NCI-H524 (cell line): ENCODE data around the gene PPP4R4.
"Not testable (repeated sequence)": the region's sequence is repeated elsewhere in the genome, so short reads cannot be mapped to it uniquely, and the experiment has no call there.

Source experiments
- DNase-seq, 2 experiments: peaks; one replicate each; lab custom pipeline; 2025; lab: John Stamatoyannopoulos, UW

PPP4R4 gene

DNA sequence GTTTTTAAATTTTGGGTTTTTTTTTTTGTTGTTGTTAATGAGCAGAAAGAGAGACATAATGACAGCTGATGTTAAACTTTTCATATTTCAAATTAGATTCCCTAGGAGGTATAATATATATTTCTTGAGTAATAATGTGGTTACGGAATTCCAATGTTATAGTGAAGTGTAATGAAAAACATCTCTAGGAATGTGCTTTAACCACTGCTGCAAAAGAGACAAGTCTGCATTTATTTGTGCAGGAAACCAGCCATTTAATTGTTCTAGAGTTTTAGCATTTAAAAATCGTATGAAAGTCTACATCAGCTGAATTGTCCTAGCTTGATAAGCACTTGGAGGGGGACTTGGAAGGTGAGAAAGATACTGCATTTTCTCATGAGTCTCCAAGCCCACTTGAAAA, 104.6 kb downstream of the PPP4R4 start:
- DNase-seq = no peak

DNA sequence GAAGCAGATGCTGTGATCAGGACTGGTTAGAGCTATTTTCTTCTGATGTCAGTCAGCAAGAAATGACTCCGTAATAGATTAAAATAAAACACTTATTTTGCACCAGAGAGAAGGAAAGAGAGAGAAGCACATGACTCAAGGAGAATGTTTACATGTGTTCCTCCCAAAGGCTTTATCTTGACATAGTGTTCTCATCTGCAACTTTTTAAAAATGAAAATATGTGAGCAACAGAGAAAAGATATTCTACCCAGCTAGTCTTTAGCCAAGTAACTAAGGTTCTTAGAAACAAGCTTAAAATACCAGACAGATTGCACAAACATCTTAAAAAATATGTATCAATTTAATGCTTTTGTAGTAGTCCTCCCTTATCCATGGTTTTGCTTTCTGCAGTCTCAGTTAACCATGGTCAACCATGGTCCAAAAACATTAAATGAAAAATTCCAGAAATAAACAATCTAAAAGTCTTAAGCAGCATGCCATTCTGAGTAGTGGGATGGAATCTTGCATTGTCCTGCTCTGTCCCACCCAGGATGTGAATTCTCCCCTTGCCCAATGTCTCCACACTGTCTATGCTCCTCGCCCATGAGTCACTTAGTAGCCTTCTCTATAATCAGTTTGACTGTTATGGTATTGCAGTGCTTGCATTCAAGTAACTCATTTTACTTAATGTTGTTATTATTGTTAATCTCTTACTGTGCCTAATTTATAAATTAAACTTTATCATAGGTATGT, 109.0 kb downstream of the PPP4R4 start:
- DNase-seq = no peak

DNA sequence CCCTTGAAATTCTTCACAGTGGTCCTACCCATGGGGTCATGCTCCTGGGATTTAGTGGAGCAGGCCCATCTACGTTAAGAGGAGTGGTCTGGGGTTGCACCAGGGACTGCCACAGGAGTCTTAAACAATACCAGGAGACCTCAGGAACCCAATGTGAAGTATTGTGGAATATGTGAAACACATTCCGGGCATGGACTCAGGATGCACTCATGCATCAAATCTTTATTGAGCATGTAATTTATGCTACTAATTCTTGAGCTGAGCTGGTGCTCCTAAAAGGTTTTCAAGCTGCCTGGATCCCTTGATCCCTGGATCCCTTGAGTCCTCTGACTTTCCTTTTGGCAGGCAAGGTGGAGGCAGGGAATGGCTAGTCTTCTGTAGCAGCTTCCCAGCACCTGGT, 110.1 kb downstream of the PPP4R4 start:
- DNase-seq = no peak

DNA sequence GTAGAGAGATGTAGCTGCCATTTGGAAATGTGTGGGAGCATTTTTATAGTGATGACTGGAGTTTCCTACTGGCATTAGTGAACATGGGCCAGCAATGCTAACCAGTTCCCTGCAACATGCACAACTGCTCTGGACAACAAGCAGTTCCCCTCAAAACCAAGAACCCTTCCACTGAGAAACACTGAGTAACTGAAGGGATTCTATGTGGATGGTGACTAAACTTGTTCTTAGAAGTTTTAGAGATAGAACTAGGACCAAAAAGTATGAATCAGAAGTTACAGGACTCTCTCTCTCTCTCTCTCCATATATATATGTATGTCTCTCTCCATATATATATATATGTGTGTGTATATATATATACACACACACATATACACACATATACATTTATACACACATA, 111.0 kb downstream of the PPP4R4 start:
- DNase-seq = no peak

DNA sequence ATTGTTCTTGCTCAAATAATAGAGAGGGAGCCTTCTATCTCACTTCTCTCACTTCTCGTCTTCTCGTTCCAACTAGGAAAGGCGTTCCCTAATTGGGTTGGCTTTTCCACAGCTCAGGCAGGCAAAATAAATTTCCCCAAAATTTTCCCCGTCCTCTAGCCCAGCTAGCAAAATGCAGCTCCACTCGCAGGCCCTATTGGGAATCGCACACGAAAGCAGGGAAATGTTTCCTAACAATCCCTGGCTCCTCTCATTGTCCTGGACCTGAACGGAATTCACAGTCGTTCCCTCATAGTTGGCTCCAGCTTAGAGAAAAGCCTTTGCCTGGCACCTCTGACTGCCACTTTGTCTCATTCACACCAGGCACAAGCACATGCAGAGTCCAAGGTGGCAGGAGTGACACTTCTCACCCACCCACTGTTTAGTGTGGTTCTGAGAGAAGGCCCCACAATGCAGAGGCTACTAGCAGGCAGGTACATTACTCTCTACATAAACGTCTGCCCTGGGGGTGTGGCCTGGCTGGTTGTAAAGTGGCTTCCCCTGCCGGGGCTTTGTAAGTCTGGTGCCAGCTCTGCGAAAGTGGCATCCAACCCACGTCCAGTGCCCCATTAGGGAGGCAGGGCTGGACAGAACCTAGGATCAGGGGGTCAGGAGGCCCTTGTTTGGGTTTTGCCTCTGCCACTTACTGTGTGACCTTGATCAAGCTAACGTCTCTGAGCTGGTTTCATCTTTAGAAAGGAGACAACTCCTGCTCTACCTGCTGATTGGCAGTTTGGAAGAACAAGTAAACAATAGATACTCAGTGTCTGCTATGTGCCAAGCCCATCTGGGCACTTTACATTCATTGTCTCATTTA, 114.7 kb downstream of the PPP4R4 start:
- DNase-seq = no peak

DNA sequence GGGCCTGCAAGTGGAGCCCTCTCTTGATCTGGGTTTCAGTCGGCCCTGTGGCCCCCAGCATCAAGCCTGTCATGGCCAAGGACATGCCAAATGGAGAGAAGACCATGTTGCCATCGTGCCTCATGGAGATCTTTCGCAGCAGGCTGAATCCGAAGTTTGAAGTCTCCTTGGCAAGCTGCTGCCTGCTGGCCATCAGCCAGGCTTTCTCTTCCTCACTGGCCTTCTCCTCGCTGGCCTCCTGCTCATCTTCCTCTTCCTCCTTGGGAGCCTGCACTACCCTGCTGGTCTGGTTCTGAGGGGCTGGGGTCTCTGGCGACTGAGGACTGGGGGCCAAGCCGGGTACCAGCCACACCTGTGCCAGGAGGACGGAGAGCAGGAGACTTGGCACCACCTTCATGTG, 116.1 kb downstream of the PPP4R4 start:
- DNase-seq = no peak

DNA sequence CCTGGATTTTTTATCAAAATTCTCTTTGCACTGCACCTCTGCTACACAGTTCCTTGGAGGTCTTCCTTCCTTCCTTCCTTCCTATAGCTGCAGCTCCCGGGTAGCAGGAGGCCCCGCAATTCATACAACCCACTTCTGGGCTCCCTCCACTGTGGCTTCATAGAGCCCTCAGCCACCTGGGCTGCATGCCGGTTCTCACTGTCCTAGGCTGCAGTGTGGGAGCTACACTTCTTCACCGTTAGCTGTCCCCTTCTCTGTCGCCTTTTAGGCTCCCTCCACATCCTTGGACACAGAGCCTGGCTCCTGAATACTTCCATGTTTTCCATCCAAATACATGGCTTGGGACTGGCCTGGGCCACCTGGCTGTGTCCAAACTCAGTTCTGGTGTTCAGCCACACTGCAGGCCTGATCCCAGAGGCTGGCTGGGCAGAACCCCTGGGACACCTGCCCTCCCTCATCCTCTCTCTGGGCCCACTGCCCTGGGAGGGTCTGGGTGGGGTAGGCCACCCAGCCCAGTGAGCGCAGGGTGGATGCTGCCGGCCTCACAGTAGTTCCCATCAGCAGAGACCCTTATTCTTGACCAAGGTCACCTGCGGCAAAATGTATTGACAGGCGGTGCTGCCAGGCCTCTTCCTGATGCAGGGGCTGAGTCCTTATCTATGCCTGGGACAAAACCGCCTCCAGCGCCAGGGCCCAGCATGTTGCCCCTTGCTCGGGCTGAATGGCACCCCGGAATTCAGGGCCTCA, 117.2 kb downstream of the PPP4R4 start:
- DNase-seq = no peak

DNA sequence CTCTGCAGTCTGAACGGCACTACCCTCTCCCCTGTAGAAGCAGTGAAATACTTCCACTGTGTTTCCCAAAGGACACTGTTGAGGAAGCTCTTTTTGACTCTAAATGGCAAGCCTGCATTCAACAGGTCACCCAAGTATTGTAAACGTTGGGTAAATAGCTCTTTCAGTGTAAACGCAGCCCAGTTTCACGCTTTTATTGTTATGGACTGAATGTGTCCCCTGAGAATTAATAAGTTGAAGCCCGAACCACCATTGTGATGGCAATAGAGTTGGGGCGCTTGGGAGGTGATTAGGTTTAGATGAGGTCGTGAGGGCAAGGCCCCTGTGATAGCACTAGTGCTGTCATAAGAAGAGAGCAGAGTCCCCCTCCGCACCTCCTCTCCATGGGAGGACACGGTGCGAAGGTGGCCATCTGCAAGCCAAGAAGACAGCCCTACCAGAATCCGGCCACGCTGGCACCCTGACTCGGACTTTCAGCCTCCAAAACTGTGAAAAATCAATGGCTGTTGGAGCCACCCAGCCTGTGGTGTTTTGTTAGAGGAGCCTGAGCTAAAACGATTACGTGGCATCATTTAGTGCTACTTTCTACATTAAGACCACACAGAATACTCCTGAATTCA, 117.9 kb downstream of the PPP4R4 start:
- no peak for DNase-seq

DNA sequence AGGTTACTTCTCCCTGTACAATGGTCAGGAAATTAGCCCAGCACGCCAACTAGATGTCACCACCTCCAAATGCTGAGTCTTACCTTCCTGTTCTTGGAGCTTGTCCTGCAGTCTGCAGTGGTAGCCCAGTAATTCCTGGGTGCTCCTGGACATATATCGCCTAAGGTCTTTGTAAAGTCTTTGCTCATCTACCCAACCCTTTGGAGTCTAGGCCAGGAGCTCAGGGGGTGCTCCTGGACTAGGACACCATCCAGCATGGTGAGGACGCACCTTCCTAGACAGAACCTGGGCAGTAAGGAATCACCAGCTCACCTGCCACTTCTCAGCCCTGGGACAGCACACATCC, 118.4 kb downstream of the PPP4R4 start:
- DNase-seq = no peak

DNA sequence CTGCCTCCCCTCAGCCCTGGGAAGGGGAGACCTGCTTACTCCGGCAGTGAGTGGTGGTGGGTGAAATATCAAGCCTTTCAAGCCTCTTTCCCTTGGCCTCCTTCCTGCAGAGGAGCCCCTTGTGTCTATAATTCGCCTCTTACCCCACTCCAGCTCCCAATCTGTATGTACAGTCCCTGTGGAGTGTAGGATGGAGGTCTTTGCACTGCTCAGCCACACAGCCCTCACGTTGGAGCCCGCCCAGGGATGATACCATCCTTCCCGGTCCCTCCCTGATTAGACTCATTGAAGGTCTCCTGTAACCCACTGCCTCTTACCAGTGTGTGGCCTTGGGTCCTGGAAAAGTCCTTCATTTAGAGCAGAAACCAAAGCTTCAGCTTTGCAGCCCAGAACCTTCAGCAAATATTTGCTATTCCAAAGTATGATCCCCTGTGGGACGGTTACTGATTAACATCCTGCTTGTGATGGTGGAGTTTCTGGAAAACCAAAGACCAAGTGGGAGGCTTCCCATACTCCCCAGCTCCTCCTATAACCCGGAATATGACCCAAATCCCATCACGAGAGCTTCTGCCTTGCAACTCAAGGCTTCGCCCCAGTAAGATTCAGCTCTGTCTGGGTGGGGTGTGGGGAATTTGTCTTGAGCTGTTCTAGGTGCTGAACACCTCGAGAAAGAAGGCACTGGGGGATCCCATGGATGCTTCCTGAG, 118.9 kb downstream of the PPP4R4 start, which contains the start of gene SERPINA10:
TSS of gene SERPINA10 (minus strand) at position 397 of the 706 bp plus-strand sequence. CDS start 2,675 bp downstream, outside the sequence.
- DNase-seq = no peak

DNA sequence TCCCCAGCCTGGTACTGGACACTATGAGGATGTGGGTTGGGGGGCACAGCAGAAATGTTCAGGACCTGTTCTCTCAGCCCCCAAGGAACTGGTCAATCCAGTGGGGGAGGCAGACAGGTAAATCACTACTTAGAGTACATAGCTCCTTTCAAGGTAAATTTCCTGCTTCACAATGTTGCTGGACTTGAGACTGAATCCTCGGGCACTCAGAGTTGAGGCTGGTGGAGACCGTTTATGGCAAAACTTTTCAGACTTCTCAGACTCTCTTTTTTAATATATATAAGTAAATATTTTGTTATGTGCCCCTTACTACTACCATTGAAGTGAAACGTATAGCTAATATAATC, 119.4 kb downstream of the PPP4R4 start:
- no peak for DNase-seq

DNA sequence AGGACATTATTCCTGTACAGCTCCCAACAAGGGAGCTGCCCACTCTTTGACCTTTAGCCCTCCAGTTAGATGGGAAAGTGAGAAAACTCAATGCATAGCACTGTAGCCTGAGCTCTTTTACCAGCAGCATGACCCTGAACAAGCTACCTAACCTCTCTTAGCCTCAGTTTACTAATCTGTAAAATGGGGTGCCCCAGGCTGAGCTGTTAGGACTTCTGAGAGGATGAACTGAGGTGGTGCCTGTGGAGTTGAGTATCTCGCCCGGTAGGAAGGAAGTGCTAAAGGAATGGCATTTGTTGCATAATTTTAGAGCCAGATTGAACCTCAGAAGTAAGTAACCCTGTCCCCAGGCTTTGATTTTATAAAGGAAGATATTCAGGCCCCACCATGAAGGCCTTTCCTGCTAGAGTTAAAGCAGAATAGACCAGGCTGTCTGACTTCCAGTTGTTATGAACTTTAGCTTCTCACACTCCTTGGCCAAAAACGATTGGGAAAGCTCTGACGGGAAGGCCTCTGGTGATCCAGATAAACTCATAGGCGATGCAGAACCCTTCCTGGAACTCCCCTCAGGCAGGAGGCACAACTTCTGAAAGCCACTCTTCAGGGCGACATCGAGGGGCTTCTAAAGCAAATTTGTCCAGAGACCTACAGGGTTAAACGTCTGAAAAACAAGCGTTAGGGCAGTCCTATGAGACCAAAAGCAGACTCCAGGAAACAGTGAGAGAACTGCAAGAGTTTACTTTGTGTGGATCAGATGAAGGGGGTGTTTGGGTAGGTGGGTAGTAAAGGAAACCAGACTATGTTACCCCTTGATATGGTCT, 121.4 kb downstream of the PPP4R4 start:
- no peak for DNase-seq

DNA sequence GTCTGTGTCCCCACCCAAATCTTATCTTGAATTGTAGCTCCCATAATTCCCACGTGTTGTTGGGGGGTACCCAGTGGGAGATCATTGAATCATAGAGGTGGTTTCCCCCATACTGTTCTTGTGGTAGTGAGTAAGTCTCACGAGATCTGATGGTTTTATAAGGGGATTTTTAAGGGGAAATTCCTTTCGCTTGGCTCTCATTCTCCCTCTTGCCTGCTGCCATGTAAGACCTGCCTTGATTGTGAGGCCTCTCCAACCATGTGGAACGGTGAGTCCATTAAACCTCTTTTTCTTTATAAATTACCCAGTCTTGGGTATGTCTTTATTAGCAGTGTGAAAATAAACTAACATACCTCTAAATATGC, 122.0 kb downstream of the PPP4R4 start:
- not testable (repeated sequence) for DNase-seq

DNA sequence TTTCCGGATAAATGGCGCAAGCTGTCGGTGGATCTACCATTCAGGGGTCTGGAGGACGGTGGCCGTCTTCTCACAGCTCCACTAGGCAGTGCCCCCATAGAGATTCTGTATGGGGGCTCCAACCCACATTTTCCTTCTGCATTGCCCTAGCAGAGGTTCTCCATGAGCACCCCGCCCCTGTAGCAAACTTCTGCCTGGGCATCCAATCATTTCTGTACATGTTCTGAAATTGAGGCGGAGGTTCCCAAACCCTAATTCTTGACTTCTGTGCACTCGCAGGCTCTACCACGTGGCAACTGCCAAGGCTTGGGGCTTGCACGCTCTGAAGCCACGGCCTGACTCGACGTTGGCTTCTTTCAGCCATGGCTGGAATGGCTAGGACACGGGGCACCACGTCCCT, 124.0 kb downstream of the PPP4R4 start:
- no peak for DNase-seq

DNA sequence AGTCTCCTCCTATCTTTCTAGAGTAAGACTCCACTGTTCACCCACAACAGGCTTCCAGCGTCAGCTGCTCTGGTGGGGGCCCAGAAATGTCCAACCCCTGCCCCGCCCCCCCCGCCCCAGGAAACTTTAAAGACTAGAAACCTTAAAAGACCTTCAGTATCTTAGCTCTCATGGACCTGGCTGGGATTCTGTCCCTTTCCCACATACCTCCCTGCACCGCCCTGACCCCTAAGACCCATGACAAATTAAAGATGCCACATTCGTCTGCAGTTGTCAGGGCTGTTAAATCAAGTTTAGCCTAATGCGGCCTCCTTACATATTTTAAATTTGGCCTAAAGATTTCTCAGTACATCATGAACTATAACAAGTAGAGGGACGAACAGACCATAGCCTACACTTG, 129.0 kb downstream of the PPP4R4 start:
- DNase-seq = no peak

DNA sequence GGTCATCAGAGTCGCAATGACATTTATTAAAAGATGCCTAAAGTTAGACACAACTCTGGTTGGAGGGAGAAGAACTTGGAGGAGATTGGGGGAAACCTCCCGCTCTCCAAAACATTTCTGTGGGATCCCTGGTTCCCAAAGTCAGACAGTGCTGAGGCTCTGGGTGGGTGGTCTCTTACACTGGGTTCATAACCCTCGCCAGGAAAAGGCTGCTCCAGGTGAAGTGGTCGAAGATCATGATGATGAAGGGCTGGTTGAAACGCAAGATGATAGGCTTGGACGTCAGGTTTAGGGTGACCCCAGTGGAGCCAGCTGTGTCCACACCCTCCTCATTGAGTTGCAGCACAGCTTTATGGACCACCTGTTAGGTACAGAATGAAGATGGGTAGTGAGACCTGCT, 130.1 kb downstream of the PPP4R4 start:
- no peak for DNase-seq

DNA sequence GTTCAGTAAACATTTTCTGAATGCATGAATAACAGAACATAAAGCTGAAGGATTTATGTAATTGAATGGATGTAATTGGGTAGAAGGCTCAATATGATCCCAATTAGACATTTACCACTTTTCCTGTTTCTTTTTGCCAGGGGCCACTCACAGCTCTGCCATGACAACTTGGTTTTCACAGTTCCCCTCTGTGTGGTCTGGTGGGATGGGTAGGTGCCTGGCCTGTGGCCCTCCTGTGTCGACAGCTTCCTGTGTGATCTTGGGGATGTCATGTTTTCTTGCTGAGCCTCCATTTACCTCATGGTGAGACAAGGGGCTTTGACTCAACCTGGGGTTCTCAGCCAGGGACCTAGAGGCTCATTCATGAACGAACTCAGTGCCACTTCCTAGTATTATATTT, 131.5 kb downstream of the PPP4R4 start:
- DNase-seq = no peak

DNA sequence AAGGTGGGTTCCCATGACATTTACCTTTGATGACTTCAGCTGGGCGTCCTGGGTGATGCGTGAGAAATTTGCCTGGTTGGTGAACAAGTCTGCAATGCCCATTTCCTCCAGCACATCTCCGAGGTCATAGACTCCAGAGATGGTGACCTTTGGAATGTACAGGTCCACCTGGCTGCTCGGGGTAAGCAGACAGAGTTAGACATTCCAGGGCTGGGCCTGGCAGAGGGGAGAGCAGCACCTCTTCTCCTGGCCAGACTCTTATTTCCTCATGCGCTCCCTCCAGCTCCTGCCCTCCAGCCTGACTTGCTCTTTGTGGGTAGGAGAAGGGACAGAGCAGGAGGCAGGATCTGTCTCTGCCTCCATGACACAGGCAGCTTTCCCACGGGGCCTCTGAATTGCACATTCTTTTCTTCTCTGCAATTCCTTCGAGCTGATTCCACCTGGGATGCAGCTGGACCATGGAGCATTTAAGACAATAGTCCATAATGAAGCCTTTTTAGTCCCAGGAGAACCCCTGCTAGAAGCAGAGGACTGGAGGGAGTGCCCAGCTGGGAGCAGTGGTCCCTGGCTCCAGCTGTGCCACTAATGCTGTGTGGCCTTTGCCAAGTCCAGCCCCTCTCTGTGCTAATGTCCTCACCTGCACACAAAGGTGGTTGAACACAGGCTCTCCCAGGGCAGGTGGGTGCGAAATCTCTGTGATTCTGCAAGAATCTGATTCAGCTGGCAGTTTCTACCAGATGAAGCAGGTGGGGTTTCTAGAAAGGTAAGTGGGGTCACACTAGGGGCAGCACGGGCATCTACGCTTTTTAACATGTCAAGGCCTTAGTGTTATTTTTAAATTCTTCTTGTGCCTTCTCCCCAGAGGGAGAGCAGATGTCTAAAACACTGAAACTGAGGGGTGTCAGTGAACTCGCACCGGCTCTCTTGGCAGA, 132.2 kb downstream of the PPP4R4 start:
- no peak for DNase-seq

DNA sequence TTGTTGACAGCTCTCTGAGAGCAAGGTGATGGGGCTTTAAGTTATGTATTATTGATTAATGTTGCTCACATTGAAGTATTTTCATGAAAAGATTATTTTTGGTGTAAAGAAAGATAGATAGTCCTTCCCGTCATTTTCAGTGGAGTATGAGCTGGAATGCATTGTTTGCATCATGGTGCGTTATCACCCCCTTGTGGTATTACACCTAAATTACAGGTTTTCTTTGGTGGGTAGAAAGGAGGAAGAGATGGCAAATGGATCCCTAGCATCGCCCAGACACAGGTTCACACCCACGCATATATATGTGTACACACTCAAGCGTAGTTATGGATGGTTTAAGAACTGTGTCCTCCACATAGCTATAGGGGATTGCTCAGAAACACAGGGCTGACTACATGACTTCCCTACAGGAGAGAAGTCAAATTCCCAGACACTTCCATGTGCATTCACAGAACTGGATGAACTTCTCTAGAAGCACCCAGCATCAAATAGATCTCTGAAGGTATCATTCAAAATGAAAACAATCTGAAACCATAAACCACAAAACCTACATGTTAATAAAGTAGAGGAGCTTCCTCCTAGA, 133.4 kb downstream of the PPP4R4 start:
- peak in 1 of 2 experiments; percentile 29 for DNase-seq
